Activated T-cell treated with anti-CD3 and anti-CD28 coated beads, Interleukin-2, amount 50 U/mL, for 1 hour (primary cell): ENCODE results near the gene FBXW11.

Experiments used
- DNase-seq: peaks from one replicate; pipeline ENCODE4 v3.0.0-alpha.2; 2020

The FBXW11 gene

GRCh38 chr5:171837522-171837921 is 168.9 kb downstream of the FBXW11 start:
- no peak for DNase-seq

GRCh38 chr5:171835066-171835465 is 171.4 kb downstream of the FBXW11 start:
- DNase-seq: no peak

GRCh38 chr5:171834461-171834860 is 172.0 kb downstream of the FBXW11 start:
- DNase-seq: no peak

GRCh38 chr5:171832775-171833174 is 173.7 kb downstream of the FBXW11 start:
- DNase-seq: no peak

- no peak for DNase-seq
Observed at GRCh38 chr5:171830686-171831085, 175.8 kb downstream of the FBXW11 start.

GRCh38 chr5:171827162-171827561 is 179.3 kb downstream of the FBXW11 start:
- DNase-seq: no peak

GRCh38 chr5:171826132-171826531 is 180.3 kb downstream of the FBXW11 start:
- DNase-seq: no peak

- no peak for DNase-seq
Observed at GRCh38 chr5:171825051-171825450, 181.4 kb downstream of the FBXW11 start.

- DNase-seq: no peak
Observed at GRCh38 chr5:171823269-171823668, 183.2 kb downstream of the FBXW11 start.

- DNase-seq: no peak
Observed at GRCh38 chr5:171821286-171821685, 185.2 kb downstream of the FBXW11 start.

GRCh38 chr5:171820561-171820960 is 185.9 kb downstream of the FBXW11 start:
- no peak for DNase-seq

GRCh38 chr5:171816666-171817065 is 189.8 kb downstream of the FBXW11 start:
- DNase-seq: no peak

GRCh38 chr5:171813813-171814490 is 192.5 kb downstream of the FBXW11 start:
- DNase-seq: no peak

- DNase-seq: no peak
Observed at GRCh38 chr5:171813270-171813669, 193.2 kb downstream of the FBXW11 start.
